Measurements from ENCODE around the gene TCF12.

The TCF12 gene

DNA sequence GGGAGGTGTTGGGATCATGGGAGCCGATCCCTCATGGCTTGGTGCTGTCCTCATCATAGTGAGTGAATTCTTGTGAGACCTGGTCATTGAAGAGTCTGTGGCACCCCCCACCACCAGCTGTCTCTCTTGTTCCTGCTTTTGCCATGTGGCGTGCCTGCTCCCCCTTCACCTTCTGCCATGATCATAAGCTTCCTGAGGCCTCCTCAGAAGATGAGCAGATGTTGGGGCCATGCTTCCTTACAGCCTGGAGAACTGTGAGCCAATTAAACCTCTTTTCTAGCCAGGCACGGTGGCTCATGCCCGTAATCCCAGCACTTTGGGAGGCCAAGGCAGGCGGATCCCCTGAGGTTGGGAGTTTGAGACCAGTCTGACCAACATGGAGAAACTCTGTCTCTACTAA lies 420.9 kb downstream of the TCF12 start:
- ChIA-PET CTCF (interaction anchor here (1.2 to 17.6 kb wide), 27 partner anchors 9 to 219 kb away, joined by 3 to 747 read pairs (median 11); no protein-coding TSS in a partner anchor), POLR2A (no interaction called here)

More for the DNA sequence above, 420.9 kb downstream of the TCF12 start:
- no peak overlapping the region for H3K4me3 ChIP-seq (ENCODE audit: low read depth, low read length)
- no peak for DNase-seq (ENCODE audit: low read depth, low spot score)
- TF ChIP-seq, protein P1, sequence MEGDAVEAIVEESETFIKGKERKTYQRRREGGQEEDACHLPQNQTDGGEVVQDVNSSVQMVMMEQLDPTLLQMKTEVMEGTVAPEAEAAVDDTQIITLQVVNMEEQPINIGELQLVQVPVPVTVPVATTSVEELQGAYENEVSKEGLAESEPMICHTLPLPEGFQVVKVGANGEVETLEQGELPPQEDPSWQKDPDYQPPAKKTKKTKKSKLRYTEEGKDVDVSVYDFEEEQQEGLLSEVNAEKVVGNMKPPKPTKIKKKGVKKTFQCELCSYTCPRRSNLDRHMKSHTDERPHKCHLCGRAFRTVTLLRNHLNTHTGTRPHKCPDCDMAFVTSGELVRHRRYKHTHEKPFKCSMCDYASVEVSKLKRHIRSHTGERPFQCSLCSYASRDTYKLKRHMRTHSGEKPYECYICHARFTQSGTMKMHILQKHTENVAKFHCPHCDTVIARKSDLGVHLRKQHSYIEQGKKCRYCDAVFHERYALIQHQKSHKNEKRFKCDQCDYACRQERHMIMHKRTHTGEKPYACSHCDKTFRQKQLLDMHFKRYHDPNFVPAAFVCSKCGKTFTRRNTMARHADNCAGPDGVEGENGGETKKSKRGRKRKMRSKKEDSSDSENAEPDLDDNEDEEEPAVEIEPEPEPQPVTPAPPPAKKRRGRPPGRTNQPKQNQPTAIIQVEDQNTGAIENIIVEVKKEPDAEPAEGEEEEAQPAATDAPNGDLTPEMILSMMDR (IDR thresholded peaks at IDR 0.05; ENCODE audit: insufficient read depth, low read length, missing control alignments): no peak
